Trophoblast cell (in vitro differentiated cells and primary cell): Measurements from ENCODE around the gene DPY19L1.
"Not testable (repeated sequence)": the region's sequence is repeated elsewhere in the genome, so short reads cannot be mapped to it uniquely, and the experiment has no call there.

Source experiments
- DNase-seq, 2 donors: peaks; one replicate each; pipeline ENCODE4 v3.0.0-alpha.2; 2016
- H2AFZ ChIP-seq: 2 replicates; pipeline ENCODE4 v1.6.1; 2013; ENCODE audit warnings: low read length, moderate library complexity, mild to moderate bottlenecking; ENCODE audit not compliant: insufficient read depth, poor library complexity
- H2AK5ac ChIP-seq: 2 replicates; pipeline ENCODE4 v1.6.1; 2013; ENCODE audit warnings: mild to moderate bottlenecking, low read length
- H2BK120ac ChIP-seq: 2 replicates; pipeline ENCODE4 v1.6.1; 2013; ENCODE audit warnings: low read length, mild to moderate bottlenecking, moderate library complexity; ENCODE audit not compliant: insufficient read depth, poor library complexity
- H2BK12ac ChIP-seq: 2 replicates; pipeline ENCODE4 v1.6.1; 2013; ENCODE audit warnings: mild to moderate bottlenecking, low read length, moderate library complexity
- H2BK5ac ChIP-seq: 2 replicates; pipeline ENCODE4 v1.6.1; 2013; ENCODE audit warnings: low read length, low read depth, moderate library complexity, mild to moderate bottlenecking; ENCODE audit not compliant: poor library complexity
- H3K14ac ChIP-seq: 2 replicates; pipeline ENCODE4 v1.6.1; 2013; ENCODE audit warnings: mild to moderate bottlenecking, low read length
- H3K18ac ChIP-seq: 2 replicates; pipeline ENCODE4 v1.6.1; 2013; ENCODE audit warnings: mild to moderate bottlenecking, low read length
- H3K23ac ChIP-seq: 2 replicates; pipeline ENCODE4 v1.6.1; 2013; ENCODE audit warnings: low read length
- H3K27ac ChIP-seq: 2 replicates; pipeline ENCODE4 v1.5.1; 2013; ENCODE audit warnings: low read depth, mild to moderate bottlenecking, inconsistent platforms, low read length, moderate library complexity
- H3K27me3 ChIP-seq: 2 replicates; pipeline ENCODE4 v1.6.1; 2013; ENCODE audit warnings: inconsistent platforms, mild to moderate bottlenecking, low read length, moderate library complexity; ENCODE audit not compliant: insufficient read depth
- H3K36me3 ChIP-seq, 2 experiments: 1 replicate in 1 of 2; 2 replicates in 1 of 2; pipeline ENCODE4 v1.6.1; 2013; ENCODE audit warnings: low read length in 2 of 2, mild to moderate bottlenecking in 2 of 2, moderate library complexity in 1 of 2; ENCODE audit not compliant: insufficient read depth in 2 of 2, control insufficient read depth in 1 of 2
- H3K4ac ChIP-seq: 2 replicates; pipeline ENCODE4 v1.6.1; 2013; ENCODE audit warnings: low read depth, mild to moderate bottlenecking, low read length, moderate library complexity
- H3K4me1 ChIP-seq, 2 experiments: 1 replicate in 1 of 2; 2 replicates in 1 of 2; pipeline ENCODE4 v1.6.1; 2013; ENCODE audit warnings: low read length in 2 of 2, mild to moderate bottlenecking in 2 of 2, moderate library complexity in 1 of 2; ENCODE audit not compliant: insufficient read depth in 2 of 2, control insufficient read depth in 1 of 2
- H3K4me2 ChIP-seq: 2 replicates; pipeline ENCODE4 v1.6.1; 2013; ENCODE audit warnings: inconsistent platforms, mild to moderate bottlenecking, low read length, moderate library complexity
- H3K4me3 ChIP-seq: 2 replicates; pipeline ENCODE4 v1.5.1; 2013; ENCODE audit warnings: mild to moderate bottlenecking, low read depth, low read length, inconsistent platforms
- H3K79me1 ChIP-seq: one replicate; pipeline ENCODE4 v1.6.1; 2013; ENCODE audit warnings: low read length
- H3K79me2 ChIP-seq: 2 replicates; pipeline ENCODE4 v1.6.1; 2013; ENCODE audit warnings: low read length, mild to moderate bottlenecking; ENCODE audit not compliant: control insufficient read depth, insufficient read depth, poor library complexity
- H3K9ac ChIP-seq: 2 replicates; pipeline ENCODE4 v1.6.1; 2013; ENCODE audit warnings: mild to moderate bottlenecking, low read length
- H3K9me3 ChIP-seq: 2 replicates; pipeline ENCODE4 v1.6.1; 2013; ENCODE audit warnings: low read depth, mild to moderate bottlenecking, control low read depth, inconsistent platforms, low read length; ENCODE audit not compliant: insufficient read depth
- H4K12ac ChIP-seq: 2 replicates; pipeline ENCODE4 v1.6.1; 2013; ENCODE audit warnings: low read depth, mild to moderate bottlenecking, low read length, moderate library complexity
- H4K8ac ChIP-seq: 2 replicates; pipeline ENCODE4 v1.6.1; 2013; ENCODE audit warnings: low read depth, mild to moderate bottlenecking, low read length, moderate library complexity
- H4K91ac ChIP-seq: one replicate; pipeline ENCODE4 v1.6.1; 2013; ENCODE audit warnings: low read depth, mild to moderate bottlenecking, low read length, moderate library complexity
- WGBS: extraction: QIAGEN DNeasy Blood & Tissue Kit; methylation state at CpG from one replicate; pipeline ENCODE4 v1.1.7; 2013; ENCODE audit warnings: missing lambda C conversion rate; ENCODE audit not compliant: insufficient read length, insufficient coverage; ENCODE audit errors: extremely low coverage; 5-methylcytosine and 5-hydroxymethylcytosine counted together

DPY19L1 gene

DNA sequence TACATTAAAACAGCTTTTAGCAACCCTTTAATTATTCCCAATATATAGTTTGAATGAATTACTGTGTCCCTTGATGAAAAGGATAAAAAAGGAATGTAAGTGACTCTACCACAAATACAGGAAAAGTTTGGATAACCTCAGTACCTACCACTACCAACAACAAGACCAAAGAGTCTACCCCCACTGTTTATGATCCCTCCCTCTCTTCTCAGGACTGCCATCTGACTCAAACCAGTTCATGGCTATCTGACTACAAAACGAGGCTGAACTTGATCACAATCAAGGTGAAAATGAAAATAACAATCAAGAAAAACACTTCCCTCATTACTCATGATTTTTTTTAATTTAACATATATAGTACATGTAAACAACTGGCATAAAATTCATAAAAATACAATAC, 108.7 kb downstream of the DPY19L1 start:
- Histone ChIP-seq H3K9me3 (no peaks in the 10 kb centered on the region), H2BK12ac (no peak overlapping the region), H3K4me3 (no peak overlapping the region), H2AFZ (no peak overlapping the region), H3K27me3 (no peaks in the 10 kb centered on the region), H3K23ac (no peak overlapping the region), H4K91ac (no peak overlapping the region), H3K18ac (no peak overlapping the region), H3K4ac (no peak overlapping the region), H3K79me2 (no peaks in the 10 kb centered on the region), H3K9ac (no peak overlapping the region), H2AK5ac (no peak overlapping the region), H3K4me2 (no peak overlapping the region), H4K12ac (no peak overlapping the region), H3K14ac (no peak overlapping the region), H3K79me1 (no peaks in the 10 kb centered on the region), H3K27ac (no peak overlapping the region), H2BK120ac (no peak overlapping the region), H4K8ac (no peak overlapping the region), H3K36me3 (peaks cover 2 to 4% of the 10 kb centered on the region in 2 experiments), H3K4me1 (no peaks in the 10 kb centered on the region), H2BK5ac (no peak overlapping the region)
- no CpG with 5 or more reads among the region's 1 CpG for WGBS
- no peak for DNase-seq

DNA sequence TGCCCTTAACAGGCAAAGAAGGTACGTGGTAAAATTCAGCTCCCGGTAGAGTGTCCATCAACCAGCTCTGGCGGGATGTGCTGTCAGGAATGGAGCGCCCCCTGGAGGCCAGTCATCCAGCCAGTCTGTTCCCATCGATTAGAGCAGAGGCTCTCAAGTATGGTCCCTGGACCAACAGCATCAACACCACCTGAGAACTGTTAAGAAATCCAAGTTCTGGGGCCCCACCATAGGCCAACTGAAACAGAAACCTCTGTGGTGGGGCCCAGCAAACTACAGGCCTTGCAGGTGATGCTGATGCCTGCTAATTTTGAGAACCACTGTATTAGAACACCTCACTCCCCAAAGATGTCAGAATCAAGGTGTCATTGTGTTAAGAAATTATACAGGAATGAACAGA, 109.2 kb downstream of the DPY19L1 start:
- Histone ChIP-seq H3K4me1 (no peaks in the 10 kb centered on the region), H3K9me3 (no peaks in the 10 kb centered on the region), H4K12ac (no peak overlapping the region), H4K8ac (no peak overlapping the region), H3K27ac (no peak overlapping the region), H3K27me3 (no peaks in the 10 kb centered on the region), H3K4me2 (no peak overlapping the region), H3K18ac (no peak overlapping the region), H4K91ac (no peak overlapping the region), H3K36me3 (peaks cover 2 to 3% of the 10 kb centered on the region in 2 experiments), H3K79me2 (no peaks in the 10 kb centered on the region), H3K23ac (no peak overlapping the region), H2BK5ac (no peak overlapping the region), H2BK120ac (no peak overlapping the region), H2AK5ac (no peak overlapping the region), H3K14ac (no peak overlapping the region), H3K4ac (no peak overlapping the region), H3K79me1 (no peaks in the 10 kb centered on the region), H3K9ac (no peak overlapping the region), H2BK12ac (no peak overlapping the region), H3K4me3 (no peak overlapping the region), H2AFZ (no peak overlapping the region)
- DNase-seq: peak; percentile 68 to 82
- no CpG with 5 or more reads among the region's 5 CpGs for WGBS

DNA sequence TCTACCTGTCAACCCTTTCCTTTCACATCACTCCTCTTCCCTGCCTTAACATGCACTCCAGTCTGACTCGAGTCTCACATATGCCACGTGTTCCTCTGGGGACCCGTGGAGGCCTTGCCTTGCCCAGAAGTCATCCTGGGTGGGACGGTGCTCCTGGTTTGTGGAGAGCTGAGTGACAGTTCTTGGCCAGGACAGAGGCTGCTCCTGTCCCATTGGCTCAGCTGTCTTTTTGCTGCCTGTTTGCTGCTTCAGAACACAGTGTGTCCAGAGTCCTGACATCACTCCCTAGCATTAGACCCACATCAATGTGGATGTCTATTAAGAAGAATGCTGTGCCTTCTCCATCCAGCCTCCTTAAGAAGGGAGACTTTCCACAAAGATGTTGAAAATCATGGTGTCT, 116.8 kb downstream of the DPY19L1 start:
- not testable (repeated sequence) for H3K79me2 ChIP-seq, DNase-seq, H3K4me3 ChIP-seq, H3K18ac ChIP-seq, H2BK12ac ChIP-seq, H4K8ac ChIP-seq, H2BK120ac ChIP-seq, H3K79me1 ChIP-seq, H3K4me2 ChIP-seq, H2AFZ ChIP-seq, H3K14ac ChIP-seq, H2AK5ac ChIP-seq, H3K4me1 ChIP-seq, H3K36me3 ChIP-seq, H3K9ac ChIP-seq, H3K4ac ChIP-seq, H4K12ac ChIP-seq, H3K27me3 ChIP-seq, H3K9me3 ChIP-seq, H4K91ac ChIP-seq, H3K27ac ChIP-seq, H2BK5ac ChIP-seq, H3K23ac ChIP-seq
- WGBS: no CpG with 5 or more reads among the region's 4 CpGs

GRCh38 chr7:34919038-34919437, 118.2 kb downstream of the DPY19L1 start:
- H3K9ac ChIP-seq, H2AFZ ChIP-seq, H3K4ac ChIP-seq, H4K91ac ChIP-seq, H3K79me2 ChIP-seq, H3K9me3 ChIP-seq, H4K8ac ChIP-seq, H3K14ac ChIP-seq, H3K36me3 ChIP-seq, H2BK120ac ChIP-seq, H3K27ac ChIP-seq, H3K18ac ChIP-seq, H4K12ac ChIP-seq, H3K27me3 ChIP-seq, DNase-seq, H2BK5ac ChIP-seq, H2AK5ac ChIP-seq, H2BK12ac ChIP-seq, H3K23ac ChIP-seq, H3K4me3 ChIP-seq, H3K79me1 ChIP-seq, H3K4me1 ChIP-seq, H3K4me2 ChIP-seq: not testable (repeated sequence)
- WGBS: no CpG with 5 or more reads among the region's 2 CpGs
